ENCODE results near the gene IL22RA1. TPM values are rescaled to one million over a fixed set of nuclear protein-coding genes. Genes with fewer than 3 reads are reported as not detected.

The IL22RA1 gene
- total RNA-seq, 8 experiments from 2014 or later, result 0.05 to 0.52 (median 0.13) TPM; not detected in 1

GRCh38 chr1:24093732-24094131 lies 49.2 kb downstream of the IL22RA1 start:
- Histone ChIP-seq H3K27ac (no peak overlapping the region), H3K4me3 (no peak overlapping the region), H3K4me1 (replicated peaks in 1 of 2) (peaks cover 0 to 5% of the 10 kb centered on the region in 2 donors)
- peak in 1 of 8 experiments; percentile 11 for ATAC-seq (replicated peaks in 6 of 8)
- in situ Hi-C loops (cut with MboI; ENCODE audit: low pct_unique_long_range_greater_than_20kb in 2 of 9, low sequenced_read_pairs in 9 of 9, unreplicated experiment in 9 of 9), result no loop called here
- 50 to 100% (median 77%) methylated on average over 1 to 5 of the region's 9 CpGs; no CpG with 5 or more reads in 6 of the 10 experiments for WGBS, 10 experiments

- no peak overlapping the region for H3K27ac ChIP-seq
- H3K4me3 ChIP-seq, result no peak overlapping the region
- 100% methylated on average over 1 to 4 of the region's 9 CpGs; no CpG with 5 or more reads in 7 of the 10 experiments for WGBS, 10 experiments
- in situ Hi-C loops (cut with MboI; ENCODE audit: low pct_unique_long_range_greater_than_20kb in 2 of 9, low sequenced_read_pairs in 9 of 9, unreplicated experiment in 9 of 9), result no loop called here
- peaks cover 0 to 5% of the 10 kb centered on the region in 2 donors for H3K4me1 ChIP-seq (replicated peaks in 1 of 2)
- no peak for ATAC-seq (replicated peaks in 6 of 8)
These were observed 50.0 kb downstream of the IL22RA1 start for GRCh38 chr1:24092979-24093378.

GRCh38 chr1:24091971-24092482 lies 50.9 kb downstream of the IL22RA1 start:
- in situ Hi-C loops (cut with MboI; ENCODE audit: low pct_unique_long_range_greater_than_20kb in 2 of 9, low sequenced_read_pairs in 9 of 9, unreplicated experiment in 9 of 9), result no loop called here
- Histone ChIP-seq H3K4me1 (replicated peaks in 1 of 2) (peaks cover 0 to 5% of the 10 kb centered on the region in 2 donors), H3K27ac (no peak overlapping the region), H3K4me3 (no peak overlapping the region)
- WGBS, 10 experiments, result 49 to 60% (median 55%) methylated on average over 1 to 13 of the region's 13 CpGs; no CpG with 5 or more reads in 6 of the 10 experiments
- ATAC-seq (replicated peaks in 6 of 8), result peak in 2 of 8 experiments; percentile 9 to 13

- in situ Hi-C loops (cut with MboI; ENCODE audit: low pct_unique_long_range_greater_than_20kb in 2 of 9, low sequenced_read_pairs in 9 of 9, unreplicated experiment in 9 of 9), result no loop called here
- Histone ChIP-seq H3K4me1 (replicated peaks in 1 of 2) (peaks cover 0 to 5% of the 10 kb centered on the region in 2 donors), H3K27ac (no peak overlapping the region), H3K4me3 (no peak overlapping the region)
- 60 to 100% (median 90%) methylated on average over 1 to 11 of the region's 11 CpGs; no CpG with 5 or more reads in 3 of the 10 experiments for WGBS, 10 experiments
- no peak for ATAC-seq (replicated peaks in 6 of 8)
These were observed 52.2 kb downstream of the IL22RA1 start for GRCh38 chr1:24090736-24091135.

- no peak overlapping the region for H3K4me3 ChIP-seq
- ATAC-seq (replicated peaks in 6 of 8), result peak in 2 of 8 experiments; percentile 11 to 12
- whole genome bisulfite sequencing, 10 experiments, result 76 to 90% (median 80%) methylated on average over 1 to 10 of the region's 14 CpGs; no CpG with 5 or more reads in 5 of the 10 experiments
- peaks cover 0 to 5% of the 10 kb centered on the region in 2 donors for H3K4me1 ChIP-seq (replicated peaks in 1 of 2)
- in situ Hi-C loops (cut with MboI; ENCODE audit: low pct_unique_long_range_greater_than_20kb in 2 of 9, low sequenced_read_pairs in 9 of 9, unreplicated experiment in 9 of 9), result no loop called here
- H3K27ac ChIP-seq, result no peak overlapping the region
These were observed 53.0 kb downstream of the IL22RA1 start for GRCh38 chr1:24089743-24090555.

GRCh38 chr1:24089027-24089742 lies 53.8 kb downstream of the IL22RA1 start:
- 60 to 85% (median 74%) methylated on average over 1 to 8 of the region's 14 CpGs; no CpG with 5 or more reads in 5 of the 10 experiments for WGBS, 10 experiments
- in situ Hi-C loops (cut with MboI; ENCODE audit: low pct_unique_long_range_greater_than_20kb in 2 of 9, low sequenced_read_pairs in 9 of 9, unreplicated experiment in 9 of 9), result no loop called here
- Histone ChIP-seq H3K27ac (no peak overlapping the region), H3K4me1 (replicated peaks in 1 of 2) (peaks cover 0 to 5% of the 10 kb centered on the region in 2 donors), H3K4me3 (no peak overlapping the region)
- peak in 2 of 8 experiments; percentile 7 to 27 for ATAC-seq (replicated peaks in 6 of 8)

- 68 to 100% (median 88%) methylated on average over 1 to 11 of the region's 16 CpGs; no CpG with 5 or more reads in 4 of the 10 experiments for WGBS, 10 experiments
- ATAC-seq (replicated peaks in 6 of 8), result no peak
- Histone ChIP-seq H3K4me1 (replicated peaks in 1 of 2) (no peaks in the 10 kb centered on the region), H3K27ac (no peak overlapping the region), H3K4me3 (no peak overlapping the region)
- in situ Hi-C loops (cut with MboI; ENCODE audit: low pct_unique_long_range_greater_than_20kb in 2 of 9, low sequenced_read_pairs in 9 of 9, unreplicated experiment in 9 of 9), result no loop called here
These were observed 56.5 kb downstream of the IL22RA1 start for GRCh38 chr1:24086466-24086865.

- no peak overlapping the region for H3K4me3 ChIP-seq
- no peaks in the 10 kb centered on the region for H3K4me1 ChIP-seq (replicated peaks in 1 of 2)
- ATAC-seq (replicated peaks in 6 of 8), result no peak
- H3K27ac ChIP-seq, result no peak overlapping the region
- in situ Hi-C loops (cut with MboI; ENCODE audit: low pct_unique_long_range_greater_than_20kb in 2 of 9, low sequenced_read_pairs in 9 of 9, unreplicated experiment in 9 of 9), result no loop called here
- 50 to 90% (median 75%) methylated on average over 2 to 3 of the region's 3 CpGs; no CpG with 5 or more reads in 5 of the 10 experiments for WGBS, 10 experiments
These were observed 57.4 kb downstream of the IL22RA1 start for GRCh38 chr1:24085546-24085945.

GRCh38 chr1:24085007-24085406 lies 57.9 kb downstream of the IL22RA1 start:
- in situ Hi-C loops (cut with MboI; ENCODE audit: low pct_unique_long_range_greater_than_20kb in 2 of 9, low sequenced_read_pairs in 9 of 9, unreplicated experiment in 9 of 9), result no loop called here
- ATAC-seq (replicated peaks in 6 of 8), result no peak
- no peaks in the 10 kb centered on the region for H3K4me1 ChIP-seq (replicated peaks in 1 of 2)
- H3K27ac ChIP-seq, result no peak overlapping the region
- no peak overlapping the region for H3K4me3 ChIP-seq

GRCh38 chr1:24084050-24084449 lies 58.9 kb downstream of the IL22RA1 start:
- WGBS, 10 experiments, result 46 to 100% (median 75%) methylated on average over 1 to 7 of the region's 7 CpGs; no CpG with 5 or more reads in 2 of the 10 experiments
- Histone ChIP-seq H3K4me3 (no peak overlapping the region), H3K4me1 (replicated peaks in 1 of 2) (no peaks in the 10 kb centered on the region), H3K27ac (no peak overlapping the region)
- ATAC-seq (replicated peaks in 6 of 8), result no peak
- in situ Hi-C loops (cut with MboI; ENCODE audit: low pct_unique_long_range_greater_than_20kb in 2 of 9, low sequenced_read_pairs in 9 of 9, unreplicated experiment in 9 of 9), result no loop called here

- Histone ChIP-seq H3K27ac (no peak overlapping the region), H3K4me3 (no peak overlapping the region), H3K4me1 (replicated peaks in 1 of 2) (no peaks in the 10 kb centered on the region)
- 70 to 92% (median 77%) methylated on average over 2 to 7 of the region's 8 CpGs; no CpG with 5 or more reads in 5 of the 10 experiments for WGBS, 10 experiments
- in situ Hi-C loops (cut with MboI; ENCODE audit: low pct_unique_long_range_greater_than_20kb in 2 of 9, low sequenced_read_pairs in 9 of 9, unreplicated experiment in 9 of 9), result no loop called here
- no peak for ATAC-seq (replicated peaks in 6 of 8)
These were observed 60.6 kb downstream of the IL22RA1 start for GRCh38 chr1:24082372-24082771.

- ATAC-seq (replicated peaks in 6 of 8), result no peak
- H3K4me3 ChIP-seq, result no peak overlapping the region
- H3K4me1 ChIP-seq (replicated peaks in 1 of 2), result no peaks in the 10 kb centered on the region
- in situ Hi-C loops (cut with MboI; ENCODE audit: low pct_unique_long_range_greater_than_20kb in 2 of 9, low sequenced_read_pairs in 9 of 9, unreplicated experiment in 9 of 9), result no loop called here
- H3K27ac ChIP-seq, result no peak overlapping the region
- 60 to 88% (median 85%) methylated on average over 1 to 6 of the region's 6 CpGs; no CpG with 5 or more reads in 6 of the 10 experiments for WGBS, 10 experiments
These were observed 61.8 kb downstream of the IL22RA1 start for GRCh38 chr1:24081190-24081589.

- 0 to 96% (median 69%) methylated on average over 1 to 10 of the region's 10 CpGs; no CpG with 5 or more reads in 5 of the 10 experiments for WGBS, 10 experiments
- no peak for ATAC-seq (replicated peaks in 6 of 8)
These were observed 62.8 kb downstream of the IL22RA1 start for GRCh38 chr1:24080131-24080530.

More at GRCh38 chr1:24080131-24080530, 62.8 kb downstream of the IL22RA1 start:
- Histone ChIP-seq H3K27ac (no peak overlapping the region), H3K4me3 (no peak overlapping the region), H3K4me1 (replicated peaks in 1 of 2) (no peaks in the 10 kb centered on the region)
- in situ Hi-C loops (cut with MboI; ENCODE audit: low pct_unique_long_range_greater_than_20kb in 2 of 9, low sequenced_read_pairs in 9 of 9, unreplicated experiment in 9 of 9), result no loop called here

Measured in motor neuron (in vitro differentiated cells).